Activated gamma-delta T cell (primary cell): ENCODE measurements around the gene AFM.

Experiments
- DNase-seq: peaks from one replicate; lab custom pipeline; 2025; lab: John Stamatoyannopoulos, UW
- total RNA-seq, 2 donors: gene quantifications; one replicate each; lab custom pipeline; 2026; lab: John Stamatoyannopoulos, UW

Gene AFM
- 0 reads per million in 2 donors for total RNA-seq

GRCh38 chr4:73481358-73481757 lies at the start of gene AFM:
TSS of gene AFM (plus strand) at chr4:73481745. CDS start at chr4:73481776, 31 bp downstream.
- no peak for DNase-seq

GRCh38 chr4:73431813-73432168 lies 49.8 kb upstream of the AFM start:
- DNase-seq, result no peak

- no peak for DNase-seq
Measured at GRCh38 chr4:73432169-73433000, 49.2 kb upstream of the AFM start.

- DNase-seq, result no peak
Measured at GRCh38 chr4:73433140-73433539, 48.4 kb upstream of the AFM start.

- no peak for DNase-seq
Measured at GRCh38 chr4:73434311-73434710, 47.2 kb upstream of the AFM start.

GRCh38 chr4:73435984-73436383 lies 45.6 kb upstream of the AFM start, which contains the start of gene AFP:
TSS of gene AFP (plus strand) at chr4:73436221. CDS start at chr4:73436263, 42 bp downstream.
- DNase-seq, result no peak

GRCh38 chr4:73436674-73437557 lies 44.6 kb upstream of the AFM start:
- DNase-seq, result no peak

GRCh38 chr4:73437558-73437956 lies 44.0 kb upstream of the AFM start:
- DNase-seq, result no peak

GRCh38 chr4:73438048-73438447 lies 43.5 kb upstream of the AFM start:
- DNase-seq, result no peak

- no peak for DNase-seq
Measured at GRCh38 chr4:73438582-73439215, 42.8 kb upstream of the AFM start.

GRCh38 chr4:73439445-73439844 lies 42.1 kb upstream of the AFM start:
- no peak for DNase-seq

GRCh38 chr4:73439991-73440390 lies 41.6 kb upstream of the AFM start:
- DNase-seq, result no peak

- DNase-seq, result no peak
Measured at GRCh38 chr4:73440653-73441052, 40.9 kb upstream of the AFM start.

GRCh38 chr4:73442275-73442674 lies 39.3 kb upstream of the AFM start:
- DNase-seq, result no peak

- DNase-seq, result no peak
Measured at GRCh38 chr4:73443224-73443623, 38.3 kb upstream of the AFM start.

- no peak for DNase-seq
Measured at GRCh38 chr4:73445383-73446335, 35.9 kb upstream of the AFM start.

GRCh38 chr4:73446336-73446938 lies 35.1 kb upstream of the AFM start:
- DNase-seq, result no peak

- DNase-seq, result no peak
Measured at GRCh38 chr4:73447671-73448070, 33.9 kb upstream of the AFM start.

- no peak for DNase-seq
Measured at GRCh38 chr4:73448448-73449203, 32.9 kb upstream of the AFM start.

GRCh38 chr4:73450398-73451004 lies 31.0 kb upstream of the AFM start:
- no peak for DNase-seq
